ENCODE measurements around the gene CCSER1.

GRCh38 chr4:90457817-90458216 lies 330.6 kb downstream of the CCSER1 start:
- no peak for TF ChIP-seq CTCF (IDR thresholded peaks at IDR 0.05; ENCODE audit: poor library complexity)
- TF ChIP-seq EZH2phosphoT487 (IDR thresholded peaks at IDR 0.05; ENCODE audit: low read depth, severe bottlenecking, unreplicated experiment) = no peak
- TF ChIP-seq EZH2 (IDR thresholded peaks at IDR 0.05; ENCODE audit: borderline replicate concordance) = no peak

All from hepatocyte (in vitro differentiated cells).